HepG2 (cell line): Measurements from ENCODE around the gene SLC22A7. TPM values are rescaled to one million over a fixed set of nuclear protein-coding genes. Genes with fewer than 3 reads are reported as not detected.

Experiments
- CEBPG ChIP-seq: IDR thresholded peaks from 2 replicates; pipeline ENCODE4 v1.6.1; 2016
- CREM ChIP-seq, 2 experiments: sonication (generic) in 1 of 2; formaldehyde crosslinking in 1 of 2; IDR thresholded peaks; 2 replicates each; pipeline versions ENCODE4 v1.4.0 to v1.6.1; 2016 to 2020; ENCODE audit warnings: antibody characterized with exemption in 1 of 2, mild to moderate bottlenecking in 1 of 2, missing genetic modification reagents in 1 of 2
- ELF4 ChIP-seq: sonication (generic); formaldehyde crosslinking; IDR thresholded peaks from 2 replicates; pipeline ENCODE4 v1.5.0; 2020; ENCODE audit warnings: missing genetic modification reagents, mild to moderate bottlenecking, moderate library complexity, borderline replicate concordance
- FOSL2 ChIP-seq: sonication (generic); formaldehyde crosslinking; IDR thresholded peaks from 2 replicates; pipeline ENCODE4 v1.4.0; 2020; ENCODE audit warnings: missing genetic modification reagents
- FOXA3 ChIP-seq: IDR thresholded peaks from 2 replicates; pipeline ENCODE4 v1.6.1; 2016; ENCODE audit warnings: missing genetic modification reagents, missing compliant biosample characterization
- FOXK2 ChIP-seq: fragments of 450-650 bp; IDR thresholded peaks from 2 replicates; pipeline ENCODE4 v1.6.1; 2016
- MXD4 ChIP-seq: IDR thresholded peaks from 2 replicates; pipeline ENCODE4 v1.6.1; 2016; ENCODE audit warnings: mild to moderate bottlenecking, missing biosample characterization, missing genetic modification reagents
- MYC ChIP-seq: sonication (generic); formaldehyde crosslinking; IDR thresholded peaks from 2 replicates; pipeline ENCODE4 v1.9.0; 2021; ENCODE audit warnings: missing genetic modification reagents, borderline replicate concordance
- NFKB2 ChIP-seq: sonication (generic); formaldehyde crosslinking; IDR thresholded peaks from 2 replicates; pipeline ENCODE4 v1.4.0; 2020; ENCODE audit warnings: missing genetic modification reagents, borderline replicate concordance
- NR2F6 ChIP-seq, 2 experiments: IDR thresholded peaks; 2 replicates each; pipeline ENCODE4 v1.6.1; 2016; ENCODE audit warnings: antibody characterized with exemption in 1 of 2, mild to moderate bottlenecking in 1 of 2
- RAD21 ChIP-seq: fragments of 450-650 bp; formaldehyde crosslinking; IDR thresholded peaks from 2 replicates; pipeline ENCODE4 v1.5.0; 2020; ENCODE audit warnings: mild to moderate bottlenecking
- SKI ChIP-seq: fragments of 450-650 bp; IDR thresholded peaks from one replicate; pipeline ENCODE4 v1.6.1; 2018; ENCODE audit warnings: mild to moderate bottlenecking; ENCODE audit not compliant: partially characterized antibody
- TGIF2 ChIP-seq: IDR thresholded peaks from 2 replicates; pipeline ENCODE4 v1.6.1; 2016; ENCODE audit warnings: control low read depth, missing compliant biosample characterization
- ZIK1 ChIP-seq: sonication (generic); formaldehyde crosslinking; IDR thresholded peaks from 2 replicates; pipeline ENCODE4 v1.5.0; 2020; ENCODE audit warnings: mild to moderate bottlenecking, low read depth, missing genetic modification reagents, borderline replicate concordance
- ZNF282 ChIP-seq: fragments of 450-650 bp; IDR thresholded peaks from 2 replicates; pipeline ENCODE4 v1.6.1; 2018; ENCODE audit not compliant: partially characterized antibody
- ZNF30 ChIP-seq: sonication (generic); formaldehyde crosslinking; IDR thresholded peaks from 2 replicates; pipeline ENCODE4 v1.5.0; 2020; ENCODE audit warnings: mild to moderate bottlenecking, missing genetic modification reagents
- ZNF33A ChIP-seq: sonication (generic); formaldehyde crosslinking; IDR thresholded peaks from 2 replicates; pipeline ENCODE4 v1.5.1; 2020; ENCODE audit warnings: missing genetic modification reagents, mild to moderate bottlenecking, moderate library complexity, borderline replicate concordance
- ZNF430 ChIP-seq: sonication (generic); formaldehyde crosslinking; IDR thresholded peaks from 2 replicates; pipeline ENCODE4 v1.9.0; 2021; ENCODE audit warnings: mild to moderate bottlenecking, missing genetic modification reagents
- ZNF564 ChIP-seq: sonication (generic); formaldehyde crosslinking; IDR thresholded peaks from 2 replicates; pipeline ENCODE4 v1.8.1; 2023; ENCODE audit warnings: mild to moderate bottlenecking, missing genetic modification reagents
- ZNF891 ChIP-seq: sonication (generic); formaldehyde crosslinking; IDR thresholded peaks from 2 replicates; pipeline ENCODE4 v1.5.0; 2020; ENCODE audit warnings: mild to moderate bottlenecking, missing genetic modification reagents
- polyA plus RNA-seq, 8 experiments: library from polyadenylated mRNA; depleted of rRNA in 3 of 8; stranded (reverse) in 7 of 8; unstranded in 1 of 8; fragments of >200 nt; fragmentation: Illumina TruSeq in 4 of 8; extraction: Trizol in 4 of 8; gene quantifications; 2 replicates each; pipeline versions ENCODE4 v1.2.1 to v1.2.3, GENCODE V29; 2011 to 2016; ENCODE audit warnings: low read depth in 4 of 8, missing spikeins in 1 of 8, mixed read lengths in 1 of 8; ENCODE audit not compliant: insufficient read depth in 1 of 8
- total RNA-seq, 5 experiments: library from RNA; depleted of rRNA; stranded (reverse); fragments of >200 nt; fragmentation: Illumina TruSeq; extraction: Trizol; gene quantifications; 2 replicates each; pipeline ENCODE4 v1.2.3, GENCODE V29; 2016; ENCODE audit warnings: low read depth in 1 of 5
- TF ChIP-seq, protein P1 (sequence below): sonication (generic); formaldehyde crosslinking; IDR thresholded peaks from 2 replicates; pipeline ENCODE4 v1.4.0; 2020; ENCODE audit warnings: missing genetic modification reagents
- TF ChIP-seq, protein P2 (sequence below): sonication (generic); formaldehyde crosslinking; IDR thresholded peaks from 2 replicates; pipeline ENCODE4 v1.9.0; 2021; ENCODE audit warnings: missing genetic modification reagents, borderline replicate concordance
- TF ChIP-seq, protein P3 (sequence below): sonication (generic); formaldehyde crosslinking; conservative IDR thresholded peaks from 2 replicates; pipeline ENCODE4 v1.4.0; 2020; ENCODE audit warnings: missing genetic modification reagents
- TF ChIP-seq, protein P4 (sequence below): sonication (generic); formaldehyde crosslinking; IDR thresholded peaks from 2 replicates; pipeline ENCODE4 v1.4.0; 2020; ENCODE audit warnings: mild to moderate bottlenecking, missing genetic modification reagents

The SLC22A7 gene
- total and polyA plus RNA-seq, 2 of the 13 experiments (the other 11 are each of a cell fraction or from before 2014, with no cell fraction given), result 5.3 to 22.6 TPM

DNA sequence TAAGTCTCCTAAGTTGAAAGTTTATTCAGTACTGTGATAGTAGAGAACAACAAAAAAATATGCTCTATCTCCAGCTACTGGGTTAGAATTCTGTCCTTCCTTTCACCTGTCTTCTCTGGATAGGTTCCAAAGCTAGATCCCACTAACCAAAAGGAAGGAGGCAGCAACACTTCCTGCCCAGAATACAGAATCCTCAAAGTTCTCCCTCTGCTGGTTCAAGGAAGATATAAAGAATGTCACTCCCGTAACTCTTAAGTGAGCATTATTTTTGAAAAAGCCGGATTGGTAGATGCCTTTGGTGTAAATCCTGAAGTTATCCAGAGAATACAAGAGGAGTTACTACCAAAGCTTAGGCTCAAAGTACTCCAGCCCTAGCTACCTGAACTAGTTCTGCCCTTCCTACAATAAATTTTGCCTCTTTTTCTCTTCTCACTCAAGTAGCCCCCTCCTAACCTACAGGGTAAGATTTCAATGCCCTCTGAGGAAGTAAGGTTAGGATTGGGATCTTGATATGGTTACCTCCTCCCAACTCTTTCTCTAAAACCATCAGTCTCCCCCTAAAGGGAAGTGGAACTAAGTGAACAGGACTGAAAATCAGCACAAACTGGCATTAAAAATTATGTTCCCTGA is 36.5 kb downstream of the SLC22A7 start (continued):
- TF ChIP-seq, protein P1, sequence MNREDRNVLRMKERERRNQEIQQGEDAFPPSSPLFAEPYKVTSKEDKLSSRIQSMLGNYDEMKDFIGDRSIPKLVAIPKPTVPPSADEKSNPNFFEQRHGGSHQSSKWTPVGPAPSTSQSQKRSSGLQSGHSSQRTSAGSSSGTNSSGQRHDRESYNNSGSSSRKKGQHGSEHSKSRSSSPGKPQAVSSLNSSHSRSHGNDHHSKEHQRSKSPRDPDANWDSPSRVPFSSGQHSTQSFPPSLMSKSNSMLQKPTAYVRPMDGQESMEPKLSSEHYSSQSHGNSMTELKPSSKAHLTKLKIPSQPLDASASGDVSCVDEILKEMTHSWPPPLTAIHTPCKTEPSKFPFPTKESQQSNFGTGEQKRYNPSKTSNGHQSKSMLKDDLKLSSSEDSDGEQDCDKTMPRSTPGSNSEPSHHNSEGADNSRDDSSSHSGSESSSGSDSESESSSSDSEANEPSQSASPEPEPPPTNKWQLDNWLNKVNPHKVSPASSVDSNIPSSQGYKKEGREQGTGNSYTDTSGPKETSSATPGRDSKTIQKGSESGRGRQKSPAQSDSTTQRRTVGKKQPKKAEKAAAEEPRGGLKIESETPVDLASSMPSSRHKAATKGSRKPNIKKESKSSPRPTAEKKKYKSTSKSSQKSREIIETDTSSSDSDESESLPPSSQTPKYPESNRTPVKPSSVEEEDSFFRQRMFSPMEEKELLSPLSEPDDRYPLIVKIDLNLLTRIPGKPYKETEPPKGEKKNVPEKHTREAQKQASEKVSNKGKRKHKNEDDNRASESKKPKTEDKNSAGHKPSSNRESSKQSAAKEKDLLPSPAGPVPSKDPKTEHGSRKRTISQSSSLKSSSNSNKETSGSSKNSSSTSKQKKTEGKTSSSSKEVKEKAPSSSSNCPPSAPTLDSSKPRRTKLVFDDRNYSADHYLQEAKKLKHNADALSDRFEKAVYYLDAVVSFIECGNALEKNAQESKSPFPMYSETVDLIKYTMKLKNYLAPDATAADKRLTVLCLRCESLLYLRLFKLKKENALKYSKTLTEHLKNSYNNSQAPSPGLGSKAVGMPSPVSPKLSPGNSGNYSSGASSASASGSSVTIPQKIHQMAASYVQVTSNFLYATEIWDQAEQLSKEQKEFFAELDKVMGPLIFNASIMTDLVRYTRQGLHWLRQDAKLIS, result no peak
- TF ChIP-seq ELF4 (CRISPR knock-in tag) (0 out of 2 replicates have a peak, but pooled peaks have one; percentile 34), FOXA3 (CRISPR knock-in tag) (0 out of 2 replicates have a peak, but pooled peaks have one; percentile 30), ZNF33A (no peak), RAD21 (CRISPR knock-in tag) (peak; percentile 80), ZNF282 (no peak), MYC (CRISPR knock-in tag) (no peak), SKI (no peak), ZIK1 (CRISPR knock-in tag) (no peak), ZNF891 (CRISPR knock-in tag) (no peak), CEBPG (CRISPR knock-in tag) (0 out of 2 replicates have a peak, but pooled peaks have one; percentile 30), NFKB2 (CRISPR knock-in tag) (no peak), ZNF564 (CRISPR knock-in tag) (no peak), ZNF430 (CRISPR knock-in tag) (no peak), NR2F6 (IDR thresholded peaks at IDR 0.05) (no peak; the same call in 1 of the 2 replicates), NR2F6 (CRISPR knock-in tag; IDR thresholded peaks at IDR 0.05) (peak; percentile 59; the same call in 1 of the 2 replicates), MXD4 (no peak), TGIF2 (no peak), FOSL2 (CRISPR knock-in tag) (no peak), FOXK2 (no peak), ZNF30 (no peak), CREM (IDR thresholded peaks at IDR 0.05) (no peak), CREM (CRISPR knock-in tag; IDR thresholded peaks at IDR 0.05) (no peak)
- TF ChIP-seq, protein P2, sequence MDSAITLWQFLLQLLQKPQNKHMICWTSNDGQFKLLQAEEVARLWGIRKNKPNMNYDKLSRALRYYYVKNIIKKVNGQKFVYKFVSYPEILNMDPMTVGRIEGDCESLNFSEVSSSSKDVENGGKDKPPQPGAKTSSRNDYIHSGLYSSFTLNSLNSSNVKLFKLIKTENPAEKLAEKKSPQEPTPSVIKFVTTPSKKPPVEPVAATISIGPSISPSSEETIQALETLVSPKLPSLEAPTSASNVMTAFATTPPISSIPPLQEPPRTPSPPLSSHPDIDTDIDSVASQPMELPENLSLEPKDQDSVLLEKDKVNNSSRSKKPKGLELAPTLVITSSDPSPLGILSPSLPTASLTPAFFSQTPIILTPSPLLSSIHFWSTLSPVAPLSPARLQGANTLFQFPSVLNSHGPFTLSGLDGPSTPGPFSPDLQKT (CRISPR knock-in tag), result no peak
- TF ChIP-seq, protein P3, sequence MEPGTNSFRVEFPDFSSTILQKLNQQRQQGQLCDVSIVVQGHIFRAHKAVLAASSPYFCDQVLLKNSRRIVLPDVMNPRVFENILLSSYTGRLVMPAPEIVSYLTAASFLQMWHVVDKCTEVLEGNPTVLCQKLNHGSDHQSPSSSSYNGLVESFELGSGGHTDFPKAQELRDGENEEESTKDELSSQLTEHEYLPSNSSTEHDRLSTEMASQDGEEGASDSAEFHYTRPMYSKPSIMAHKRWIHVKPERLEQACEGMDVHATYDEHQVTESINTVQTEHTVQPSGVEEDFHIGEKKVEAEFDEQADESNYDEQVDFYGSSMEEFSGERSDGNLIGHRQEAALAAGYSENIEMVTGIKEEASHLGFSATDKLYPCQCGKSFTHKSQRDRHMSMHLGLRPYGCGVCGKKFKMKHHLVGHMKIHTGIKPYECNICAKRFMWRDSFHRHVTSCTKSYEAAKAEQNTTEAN, result no peak
- TF ChIP-seq, protein P4, sequence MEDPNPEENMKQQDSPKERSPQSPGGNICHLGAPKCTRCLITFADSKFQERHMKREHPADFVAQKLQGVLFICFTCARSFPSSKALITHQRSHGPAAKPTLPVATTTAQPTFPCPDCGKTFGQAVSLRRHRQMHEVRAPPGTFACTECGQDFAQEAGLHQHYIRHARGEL (CRISPR knock-in tag), result no peak
